NT2/D1 (cell line): ENCODE results near the gene TBC1D22A.

ENCODE experiments used
- SUZ12 ChIP-seq: IDR thresholded peaks from 2 replicates; pipeline ENCODE4 v1.6.1; 2011; ENCODE audit not compliant: insufficient read length, insufficient read depth; ENCODE audit errors: extremely low read depth
- YY1 ChIP-seq: IDR thresholded peaks from 2 replicates; pipeline ENCODE4 v1.6.1; 2011; ENCODE audit not compliant: insufficient read length, insufficient read depth
- ZNF274 ChIP-seq: IDR thresholded peaks from 2 replicates; pipeline ENCODE4 v1.6.1; 2011; ENCODE audit warnings: mild to moderate bottlenecking, low read depth, low read length

- TF ChIP-seq ZNF274, result no peak
- TF ChIP-seq SUZ12, result no peak
- no peak for TF ChIP-seq YY1
These were observed 205.3 kb downstream of the TBC1D22A start for GRCh38 chr22:46967445-46968358.
